ENCODE results near the gene CHMP4B.

GRCh38 chr20:33836277-33836676, 25.1 kb downstream of the CHMP4B start:
- TF ChIP-seq, protein P1, sequence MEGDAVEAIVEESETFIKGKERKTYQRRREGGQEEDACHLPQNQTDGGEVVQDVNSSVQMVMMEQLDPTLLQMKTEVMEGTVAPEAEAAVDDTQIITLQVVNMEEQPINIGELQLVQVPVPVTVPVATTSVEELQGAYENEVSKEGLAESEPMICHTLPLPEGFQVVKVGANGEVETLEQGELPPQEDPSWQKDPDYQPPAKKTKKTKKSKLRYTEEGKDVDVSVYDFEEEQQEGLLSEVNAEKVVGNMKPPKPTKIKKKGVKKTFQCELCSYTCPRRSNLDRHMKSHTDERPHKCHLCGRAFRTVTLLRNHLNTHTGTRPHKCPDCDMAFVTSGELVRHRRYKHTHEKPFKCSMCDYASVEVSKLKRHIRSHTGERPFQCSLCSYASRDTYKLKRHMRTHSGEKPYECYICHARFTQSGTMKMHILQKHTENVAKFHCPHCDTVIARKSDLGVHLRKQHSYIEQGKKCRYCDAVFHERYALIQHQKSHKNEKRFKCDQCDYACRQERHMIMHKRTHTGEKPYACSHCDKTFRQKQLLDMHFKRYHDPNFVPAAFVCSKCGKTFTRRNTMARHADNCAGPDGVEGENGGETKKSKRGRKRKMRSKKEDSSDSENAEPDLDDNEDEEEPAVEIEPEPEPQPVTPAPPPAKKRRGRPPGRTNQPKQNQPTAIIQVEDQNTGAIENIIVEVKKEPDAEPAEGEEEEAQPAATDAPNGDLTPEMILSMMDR (IDR thresholded peaks at IDR 0.05) = no peak
- no peak for TF ChIP-seq EP300 (IDR thresholded peaks at IDR 0.05)
- TF ChIP-seq POLR2A (IDR thresholded peaks at IDR 0.05) = no peak
- TF ChIP-seq POLR2AphosphoS5 (IDR thresholded peaks at IDR 0.05) = no peak
